ENCODE results near the gene GALNT2.

The GALNT2 gene

GRCh38 chr1:230189341-230189740, 122.3 kb downstream of the GALNT2 start:
- DNase-seq (ENCODE audit: low read depth) = no peak
- no peak for TF ChIP-seq CTCF (IDR thresholded peaks at IDR 0.05; ENCODE audit: low read depth, low read length, missing control alignments)
- no peak overlapping the region for H3K4me3 ChIP-seq (ENCODE audit: low read depth, low read length)
- in situ Hi-C loops (cut with HindIII; ENCODE audit: low sequenced_read_pairs) = no loop called here

GRCh38 chr1:230189824-230190223, 122.8 kb downstream of the GALNT2 start:
- TF ChIP-seq CTCF (IDR thresholded peaks at IDR 0.05; ENCODE audit: low read depth, low read length, missing control alignments) = no peak
- no peak overlapping the region for H3K4me3 ChIP-seq (ENCODE audit: low read depth, low read length)
- DNase-seq (ENCODE audit: low read depth) = no peak
- in situ Hi-C loops (cut with HindIII; ENCODE audit: low sequenced_read_pairs) = no loop called here

- no peak for DNase-seq (ENCODE audit: low read depth)
- TF ChIP-seq CTCF (IDR thresholded peaks at IDR 0.05; ENCODE audit: low read depth, low read length, missing control alignments) = no peak
- in situ Hi-C loops (cut with HindIII; ENCODE audit: low sequenced_read_pairs) = no loop called here
- no peak overlapping the region for H3K4me3 ChIP-seq (ENCODE audit: low read depth, low read length)
These were observed 124.2 kb downstream of the GALNT2 start for GRCh38 chr1:230191079-230191804.

GRCh38 chr1:230191855-230192254, 124.8 kb downstream of the GALNT2 start:
- DNase-seq (ENCODE audit: low read depth) = no peak
- H3K4me3 ChIP-seq (ENCODE audit: low read depth, low read length) = no peak overlapping the region
- in situ Hi-C loops (cut with HindIII; ENCODE audit: low sequenced_read_pairs) = no loop called here
- no peak for TF ChIP-seq CTCF (IDR thresholded peaks at IDR 0.05; ENCODE audit: low read depth, low read length, missing control alignments)

GRCh38 chr1:230194525-230194924, 127.5 kb downstream of the GALNT2 start:
- no peak for TF ChIP-seq CTCF (IDR thresholded peaks at IDR 0.05; ENCODE audit: low read depth, low read length, missing control alignments)
- no peak for DNase-seq (ENCODE audit: low read depth)
- in situ Hi-C loops (cut with HindIII; ENCODE audit: low sequenced_read_pairs) = no loop called here
- H3K4me3 ChIP-seq (ENCODE audit: low read depth, low read length) = no peak overlapping the region

- no peak for DNase-seq (ENCODE audit: low read depth)
- TF ChIP-seq CTCF (IDR thresholded peaks at IDR 0.05; ENCODE audit: low read depth, low read length, missing control alignments) = no peak
- in situ Hi-C loops (cut with HindIII; ENCODE audit: low sequenced_read_pairs) = no loop called here
- H3K4me3 ChIP-seq (ENCODE audit: low read depth, low read length) = no peak overlapping the region
These were observed 128.2 kb downstream of the GALNT2 start for GRCh38 chr1:230195199-230195598.
